Esophagus squamous epithelium (tissue), 4 donors: ENCODE measurements around the gene ZNF749.

ENCODE experiments used
- POLR2A ChIP-seq, 4 donors: fragments of 450-650 bp; IDR thresholded peaks; one replicate each; pipeline ENCODE4 v1.6.1; 2017; ENCODE audit warnings: antibody characterized with exemption in 4 of 4, mild to moderate bottlenecking in 4 of 4, moderate library complexity in 3 of 4
- TF ChIP-seq, protein P1 (sequence below), 6 experiments: fragments of 450-650 bp in 4 of 6; fragments of 200-600 bp in 2 of 6; sonication (generic) in 2 of 6; IDR thresholded peaks; one replicate each; pipeline ENCODE4 v1.5.1; 2016 to 2019; ENCODE audit warnings: antibody characterized with exemption in 6 of 6, mild to moderate bottlenecking in 4 of 6, moderate library complexity in 4 of 6

DNA sequence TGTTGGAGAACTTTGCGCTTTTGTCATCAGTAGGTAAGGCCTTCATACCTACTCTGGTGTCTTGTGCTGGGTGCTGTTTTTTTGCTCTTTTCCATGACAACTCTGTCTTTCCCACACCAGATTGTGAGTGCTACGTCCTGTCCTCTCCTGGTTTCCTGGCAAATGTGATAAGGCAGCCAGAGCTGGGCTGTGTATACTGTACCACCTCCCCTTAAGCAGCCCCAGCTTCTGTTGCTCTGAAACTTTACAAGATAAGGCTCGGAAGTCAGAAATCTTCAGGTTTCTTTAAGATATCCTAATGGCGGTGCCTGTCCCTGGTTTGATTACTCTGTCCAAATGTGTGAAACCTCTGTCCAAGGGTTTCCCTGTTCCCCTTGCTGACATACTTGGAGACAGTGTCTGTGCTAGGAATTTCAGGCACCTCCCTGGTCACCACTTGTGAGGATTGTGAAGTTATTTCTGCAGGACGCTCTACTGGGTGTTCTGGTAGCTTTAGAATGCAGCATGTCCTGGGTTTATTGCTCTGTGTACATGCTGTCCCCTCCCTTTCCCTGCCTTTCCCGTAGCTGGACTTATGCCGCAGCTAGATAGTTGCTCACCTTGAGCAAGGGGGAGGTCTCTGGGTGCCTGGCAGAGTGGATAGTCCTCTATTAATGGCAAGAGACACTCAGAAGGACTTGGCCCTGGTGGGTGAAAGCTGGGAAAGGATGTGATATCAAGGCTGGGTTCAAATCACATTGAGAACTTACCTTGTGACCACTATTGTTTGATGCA lies 7.0 kb downstream of the ZNF749 start:
- TF ChIP-seq, protein P1, sequence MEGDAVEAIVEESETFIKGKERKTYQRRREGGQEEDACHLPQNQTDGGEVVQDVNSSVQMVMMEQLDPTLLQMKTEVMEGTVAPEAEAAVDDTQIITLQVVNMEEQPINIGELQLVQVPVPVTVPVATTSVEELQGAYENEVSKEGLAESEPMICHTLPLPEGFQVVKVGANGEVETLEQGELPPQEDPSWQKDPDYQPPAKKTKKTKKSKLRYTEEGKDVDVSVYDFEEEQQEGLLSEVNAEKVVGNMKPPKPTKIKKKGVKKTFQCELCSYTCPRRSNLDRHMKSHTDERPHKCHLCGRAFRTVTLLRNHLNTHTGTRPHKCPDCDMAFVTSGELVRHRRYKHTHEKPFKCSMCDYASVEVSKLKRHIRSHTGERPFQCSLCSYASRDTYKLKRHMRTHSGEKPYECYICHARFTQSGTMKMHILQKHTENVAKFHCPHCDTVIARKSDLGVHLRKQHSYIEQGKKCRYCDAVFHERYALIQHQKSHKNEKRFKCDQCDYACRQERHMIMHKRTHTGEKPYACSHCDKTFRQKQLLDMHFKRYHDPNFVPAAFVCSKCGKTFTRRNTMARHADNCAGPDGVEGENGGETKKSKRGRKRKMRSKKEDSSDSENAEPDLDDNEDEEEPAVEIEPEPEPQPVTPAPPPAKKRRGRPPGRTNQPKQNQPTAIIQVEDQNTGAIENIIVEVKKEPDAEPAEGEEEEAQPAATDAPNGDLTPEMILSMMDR (IDR thresholded peaks at IDR 0.05), result no peak
- no peak for TF ChIP-seq POLR2A (IDR thresholded peaks at IDR 0.05)
